Measurements from ENCODE around the gene FTHL17. TPM values are rescaled to one million over a fixed set of nuclear protein-coding genes. Genes with fewer than 3 reads are reported as not detected.

The FTHL17 gene
- not detected for total RNA-seq

DNA sequence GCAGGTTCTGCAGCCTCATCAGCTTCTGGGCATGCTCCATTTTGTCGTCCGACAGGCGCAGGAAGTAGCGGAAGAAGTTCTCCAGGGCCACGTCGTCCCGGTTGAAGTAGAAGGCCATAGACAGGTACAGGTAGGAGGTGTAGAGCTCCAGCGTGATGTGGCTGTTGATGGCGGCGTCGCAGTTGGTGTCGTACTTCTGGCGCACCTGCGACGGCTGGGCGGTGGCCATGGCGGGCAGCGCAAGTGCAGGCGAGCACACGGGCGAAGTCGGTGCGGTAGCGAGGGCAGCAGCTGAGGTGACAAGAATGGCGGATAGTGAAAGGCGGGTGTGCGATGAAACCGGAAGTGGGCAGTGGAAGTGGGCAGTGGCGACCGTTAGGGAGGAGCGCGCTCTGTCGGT, at the start of gene FTHL17:
Gene FTHL17 (minus strand): TSS at position 317 of the 400 bp plus-strand sequence. CDS start 88 bp downstream, at position 229.
- Mint-ChIP-seq H3K27ac (no peak within 1 kb of the TSS), H3K4me1 (ENCODE audit: low read depth) (no peaks in the 10 kb centered on the region), H3K9me3 (ENCODE audit: insufficient read depth) (no peaks in the 10 kb centered on the region), H3K27me3 (ENCODE audit: low read depth) (no peaks in the 10 kb centered on the region), H3K4me3 (no peak within 1 kb of the TSS), H3K36me3 (ENCODE audit: low read depth) (peaks cover 1% of the 10 kb centered on the region)
- DNase-seq (no peak), ATAC-seq (no peak)
- CTCF ChIA-PET: no interaction called here
- POLR2A ChIA-PET: no interaction called here

DNA sequence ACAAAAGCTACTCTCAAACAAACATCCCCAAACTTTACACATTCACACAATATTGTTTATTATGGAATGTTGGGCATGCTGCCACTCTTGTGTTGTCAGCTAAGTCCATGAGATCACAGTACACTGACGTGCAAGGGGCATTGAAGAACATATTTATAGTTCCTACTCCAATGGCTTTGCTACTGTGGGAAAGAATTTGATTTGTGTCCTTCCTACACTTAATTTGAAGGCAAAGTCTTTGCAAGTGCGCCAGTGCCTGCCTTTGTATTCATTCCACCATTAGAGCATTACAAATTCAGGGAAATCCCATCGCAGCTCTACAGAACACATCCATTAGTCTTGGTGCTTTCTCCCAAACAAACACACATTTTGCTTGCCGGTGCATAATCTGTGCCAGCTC, 45.4 kb upstream of the FTHL17 start:
- Mint-ChIP-seq H3K27me3 (ENCODE audit: low read depth) (no peaks in the 10 kb centered on the region), H3K4me1 (ENCODE audit: low read depth) (peaks cover 7% of the 10 kb centered on the region), H3K4me3 (no peak overlapping the region), H3K9me3 (ENCODE audit: insufficient read depth) (no peaks in the 10 kb centered on the region), H3K36me3 (ENCODE audit: low read depth) (no peaks in the 10 kb centered on the region), H3K27ac (no peak overlapping the region)
- CTCF ChIA-PET: no interaction called here
- POLR2A ChIA-PET: no interaction called here
- ATAC-seq (no peak), DNase-seq (no peak)

DNA sequence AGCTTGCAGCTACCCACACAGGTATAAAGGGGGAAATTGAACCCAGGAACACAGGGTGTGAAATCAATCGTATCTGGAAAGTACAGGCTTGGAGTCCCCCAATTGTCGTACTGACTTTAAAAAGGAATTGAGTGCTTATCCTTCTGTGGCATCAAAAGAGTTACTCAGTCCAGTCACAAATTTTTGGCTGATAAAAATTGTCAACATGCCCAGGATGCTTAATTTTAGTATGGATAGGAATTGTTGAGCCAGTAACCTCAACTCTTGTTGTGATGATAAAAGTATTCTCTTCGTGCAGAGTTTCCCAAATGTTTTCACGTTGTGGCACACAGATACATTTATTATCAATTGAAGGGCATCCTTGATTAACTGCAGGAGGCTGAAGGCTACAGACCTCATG, 43.6 kb upstream of the FTHL17 start:
- no peak overlapping the region for H3K27ac Mint-ChIP-seq
- H3K4me3 Mint-ChIP-seq: no peak overlapping the region
- H3K4me1 Mint-ChIP-seq (ENCODE audit: low read depth): peaks cover 7% of the 10 kb centered on the region
- CTCF ChIA-PET: no interaction called here
- POLR2A ChIA-PET: no interaction called here
- H3K36me3 Mint-ChIP-seq (ENCODE audit: low read depth): no peaks in the 10 kb centered on the region
- no peaks in the 10 kb centered on the region for H3K9me3 Mint-ChIP-seq (ENCODE audit: insufficient read depth)
- DNase-seq (no peak), ATAC-seq (no peak)
- no peaks in the 10 kb centered on the region for H3K27me3 Mint-ChIP-seq (ENCODE audit: low read depth)

- DNase-seq: no peak
- Mint-ChIP-seq H3K27ac (no peak overlapping the region), H3K36me3 (ENCODE audit: low read depth) (no peaks in the 10 kb centered on the region), H3K4me3 (no peak overlapping the region), H3K27me3 (ENCODE audit: low read depth) (no peaks in the 10 kb centered on the region), H3K9me3 (ENCODE audit: insufficient read depth) (no peaks in the 10 kb centered on the region), H3K4me1 (ENCODE audit: low read depth) (peaks cover 7% of the 10 kb centered on the region)
- ChIA-PET CTCF (no interaction called here), POLR2A (no interaction called here)
- no peak for ATAC-seq
Measured at GRCh38 chrX:31114858-31115257, 43.0 kb upstream of the FTHL17 start.

DNA sequence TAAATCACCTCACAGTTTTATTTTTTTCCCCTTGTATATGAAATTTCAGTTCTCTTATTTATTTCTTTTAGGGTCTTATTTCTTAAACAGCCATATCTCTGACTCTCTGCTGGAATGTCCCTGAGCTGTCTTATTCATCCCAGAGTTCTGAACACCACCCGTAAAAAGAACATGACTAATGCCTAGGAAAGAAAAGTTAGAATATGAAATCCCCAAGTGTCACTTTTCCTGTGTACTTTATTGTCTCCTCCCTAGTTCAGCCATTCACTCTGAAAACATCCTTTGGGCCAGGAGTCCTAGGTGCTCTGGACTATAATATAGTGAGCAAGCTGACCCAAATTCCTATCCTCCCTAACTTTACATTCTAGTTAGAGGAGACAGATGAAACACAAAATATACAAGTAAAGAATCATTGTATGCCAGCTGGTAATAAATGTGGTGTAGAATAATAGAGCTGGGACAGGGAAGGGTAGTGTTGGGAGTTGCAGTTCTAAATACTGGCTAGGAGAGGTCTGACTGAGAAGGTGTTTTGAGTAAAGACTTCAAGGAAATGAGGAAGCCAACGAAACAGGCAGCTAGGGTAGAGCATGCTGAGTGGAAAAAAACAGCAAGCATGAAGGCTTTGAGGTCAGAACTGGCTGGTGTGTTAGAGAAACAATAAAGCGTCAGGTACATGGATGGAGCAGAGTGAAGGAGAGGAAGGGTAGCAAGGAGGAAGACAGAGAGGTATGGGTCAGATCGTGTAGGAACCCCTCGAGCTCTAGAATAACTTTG, 40.6 kb upstream of the FTHL17 start:
- Mint-ChIP-seq H3K4me1 (ENCODE audit: low read depth) (peaks cover 7% of the 10 kb centered on the region), H3K36me3 (ENCODE audit: low read depth) (no peaks in the 10 kb centered on the region), H3K9me3 (ENCODE audit: insufficient read depth) (no peaks in the 10 kb centered on the region), H3K27ac (no peak overlapping the region), H3K27me3 (ENCODE audit: low read depth) (no peaks in the 10 kb centered on the region), H3K4me3 (no peak overlapping the region)
- DNase-seq (no peak), ATAC-seq (no peak)
- ChIA-PET CTCF (no interaction called here), POLR2A (no interaction called here)

- H3K27ac Mint-ChIP-seq: no peak overlapping the region
- no peaks in the 10 kb centered on the region for H3K36me3 Mint-ChIP-seq (ENCODE audit: low read depth)
- H3K27me3 Mint-ChIP-seq (ENCODE audit: low read depth): no peaks in the 10 kb centered on the region
- ChIA-PET CTCF (no interaction called here), POLR2A (no interaction called here)
- H3K4me3 Mint-ChIP-seq: no peak overlapping the region
- H3K9me3 Mint-ChIP-seq (ENCODE audit: insufficient read depth): no peaks in the 10 kb centered on the region
- peaks cover 7% of the 10 kb centered on the region for H3K4me1 Mint-ChIP-seq (ENCODE audit: low read depth)
- DNase-seq (no peak), ATAC-seq (no peak)
Measured at GRCh38 chrX:31110657-31111056, 38.8 kb upstream of the FTHL17 start.

GRCh38 chrX:31099536-31100090, 27.8 kb upstream of the FTHL17 start:
- H3K9me3 Mint-ChIP-seq (ENCODE audit: insufficient read depth): no peaks in the 10 kb centered on the region
- no peaks in the 10 kb centered on the region for H3K27me3 Mint-ChIP-seq (ENCODE audit: low read depth)
- H3K4me3 Mint-ChIP-seq: no peak overlapping the region
- H3K36me3 Mint-ChIP-seq (ENCODE audit: low read depth): no peaks in the 10 kb centered on the region
- DNase-seq (peak; percentile 27), ATAC-seq (peak; percentile 60)
- peaks cover 13% of the 10 kb centered on the region for H3K4me1 Mint-ChIP-seq (ENCODE audit: low read depth)
- ChIA-PET CTCF (interaction anchor here (0.6 kb wide), 1 partner anchor 20 kb away, joined by 3 read pairs; no protein-coding TSS in a partner anchor), POLR2A (no interaction called here)
- H3K27ac Mint-ChIP-seq: peak overlapping the region; percentile 52

DNA sequence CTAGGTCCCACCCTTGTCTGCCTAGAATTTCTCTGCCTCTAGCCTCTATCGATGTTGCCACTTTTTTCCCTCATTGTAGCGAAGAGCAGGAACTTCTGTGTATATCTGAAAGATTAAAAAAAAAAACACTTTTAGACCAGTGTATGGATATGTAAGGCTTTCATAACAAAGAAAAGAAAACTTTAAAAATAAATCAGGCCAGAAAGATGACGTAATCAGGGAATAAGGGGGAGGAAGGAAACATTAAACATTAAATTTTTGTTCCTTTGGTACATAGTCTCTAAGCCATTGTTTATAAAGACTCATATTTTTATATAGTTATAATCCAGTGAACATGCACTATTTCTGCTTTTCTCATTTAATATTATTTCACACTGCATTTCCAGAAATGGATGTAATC, 26.2 kb upstream of the FTHL17 start:
- no peaks in the 10 kb centered on the region for H3K36me3 Mint-ChIP-seq (ENCODE audit: low read depth)
- H3K4me1 Mint-ChIP-seq (ENCODE audit: low read depth): peaks cover 13% of the 10 kb centered on the region
- no peaks in the 10 kb centered on the region for H3K9me3 Mint-ChIP-seq (ENCODE audit: insufficient read depth)
- no peak for DNase-seq
- H3K4me3 Mint-ChIP-seq: no peak overlapping the region
- no peak for ATAC-seq
- no peaks in the 10 kb centered on the region for H3K27me3 Mint-ChIP-seq (ENCODE audit: low read depth)
- no peak overlapping the region for H3K27ac Mint-ChIP-seq
- CTCF ChIA-PET: no interaction called here
- POLR2A ChIA-PET: no interaction called here

GRCh38 chrX:31093639-31093975, 21.8 kb upstream of the FTHL17 start:
- Mint-ChIP-seq H3K4me3 (no peak overlapping the region), H3K27me3 (ENCODE audit: low read depth) (no peaks in the 10 kb centered on the region), H3K9me3 (ENCODE audit: insufficient read depth) (no peaks in the 10 kb centered on the region), H3K36me3 (ENCODE audit: low read depth) (no peaks in the 10 kb centered on the region), H3K4me1 (ENCODE audit: low read depth) (peaks cover 2% of the 10 kb centered on the region), H3K27ac (no peak overlapping the region)
- ChIA-PET CTCF (no interaction called here), POLR2A (no interaction called here)
- ATAC-seq: no peak
- DNase-seq: no peak

DNA sequence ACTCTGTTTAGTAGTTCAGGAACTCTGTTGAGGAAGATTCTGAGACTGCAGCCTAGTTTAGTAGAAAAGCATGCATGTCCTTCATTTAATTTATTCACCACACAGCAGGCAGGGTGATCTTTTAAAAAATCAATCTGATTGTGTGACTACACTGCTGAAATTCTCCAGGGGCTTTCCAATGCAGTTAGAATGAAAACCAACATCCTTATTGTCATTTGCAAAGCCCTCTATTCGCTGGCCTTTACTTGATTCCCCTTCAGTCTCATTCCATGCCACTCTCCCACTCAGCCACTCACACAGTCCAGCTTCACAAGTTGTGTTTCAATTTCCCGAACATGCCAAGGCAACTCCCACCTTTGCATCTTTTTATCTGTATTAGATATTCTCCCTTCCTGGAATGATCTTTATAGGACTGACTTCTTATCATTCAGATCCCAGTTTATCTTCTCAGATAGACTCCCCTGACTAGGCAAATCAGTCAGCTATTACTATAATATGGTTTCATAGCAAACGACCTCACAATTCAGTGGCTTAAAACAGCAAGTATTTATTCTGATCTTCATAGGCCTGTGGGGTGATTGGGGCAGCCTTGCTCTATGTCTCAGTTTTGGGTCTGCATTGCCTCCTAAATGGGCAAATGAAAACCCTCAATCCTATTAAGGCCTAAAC, 21.3 kb upstream of the FTHL17 start:
- Mint-ChIP-seq H3K4me3 (no peak overlapping the region), H3K27me3 (ENCODE audit: low read depth) (no peaks in the 10 kb centered on the region), H3K9me3 (ENCODE audit: insufficient read depth) (no peaks in the 10 kb centered on the region), H3K4me1 (ENCODE audit: low read depth) (peaks cover 1% of the 10 kb centered on the region), H3K36me3 (ENCODE audit: low read depth) (no peaks in the 10 kb centered on the region), H3K27ac (no peak overlapping the region)
- no peak for DNase-seq
- ChIA-PET POLR2A (no interaction called here), CTCF (interaction anchor here (1.2 kb wide), 1 partner anchor 56 kb away, joined by 3 read pairs; no protein-coding TSS in a partner anchor)
- ATAC-seq: no peak

DNA sequence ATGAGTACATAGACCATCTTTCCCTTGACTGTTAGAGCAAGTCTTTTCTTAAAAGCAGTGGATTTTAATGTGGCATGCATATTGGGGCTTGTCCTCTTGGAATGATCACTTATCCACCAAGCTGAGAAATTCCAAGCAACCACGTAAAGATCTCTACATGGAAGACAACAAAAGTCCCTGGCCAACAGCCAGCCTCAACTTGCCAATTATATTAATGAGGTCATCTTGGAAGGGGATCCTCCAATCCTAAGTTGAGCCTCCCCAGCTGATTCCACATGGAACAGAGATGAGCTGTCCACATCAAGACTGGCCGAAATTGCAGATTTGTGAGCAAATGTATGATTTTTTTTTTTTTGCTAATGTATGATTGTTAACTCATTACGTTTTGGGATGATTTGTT, 20.6 kb upstream of the FTHL17 start:
- H3K27ac Mint-ChIP-seq: no peak overlapping the region
- H3K27me3 Mint-ChIP-seq (ENCODE audit: low read depth): no peaks in the 10 kb centered on the region
- ChIA-PET POLR2A (no interaction called here), CTCF (interaction anchor here (1.2 kb wide), 1 partner anchor 56 kb away, joined by 3 read pairs; no protein-coding TSS in a partner anchor)
- peaks cover 2% of the 10 kb centered on the region for H3K4me1 Mint-ChIP-seq (ENCODE audit: low read depth)
- ATAC-seq (no peak), DNase-seq (no peak)
- no peaks in the 10 kb centered on the region for H3K36me3 Mint-ChIP-seq (ENCODE audit: low read depth)
- H3K4me3 Mint-ChIP-seq: no peak overlapping the region
- H3K9me3 Mint-ChIP-seq (ENCODE audit: insufficient read depth): no peaks in the 10 kb centered on the region

GRCh38 chrX:31091819-31092218, 20.0 kb upstream of the FTHL17 start:
- POLR2A ChIA-PET: no interaction called here

More at GRCh38 chrX:31091819-31092218, 20.0 kb upstream of the FTHL17 start:
- H3K27me3 Mint-ChIP-seq (ENCODE audit: low read depth): no peaks in the 10 kb centered on the region
- DNase-seq: no peak
- CTCF ChIA-PET: no interaction called here
- H3K27ac Mint-ChIP-seq: no peak overlapping the region
- ATAC-seq: no peak
- no peaks in the 10 kb centered on the region for H3K36me3 Mint-ChIP-seq (ENCODE audit: low read depth)
- H3K4me1 Mint-ChIP-seq (ENCODE audit: low read depth): peaks cover 2% of the 10 kb centered on the region
- no peaks in the 10 kb centered on the region for H3K9me3 Mint-ChIP-seq (ENCODE audit: insufficient read depth)
- no peak overlapping the region for H3K4me3 Mint-ChIP-seq
